ENCODE measurements around the gene TLE3. TPM values are rescaled to one million over a fixed set of nuclear protein-coding genes. Genes with fewer than 3 reads are reported as not detected.

TLE3 gene
- total RNA-seq, 2 experiments from 2014 or later = 159 to 167 TPM

GRCh38 chr15:70025413-70026296, 72.1 kb downstream of the TLE3 start:
- DNase-seq (no peak), ATAC-seq (ENCODE audit: poor library complexity) (no peak)
- H3K27me3 Mint-ChIP-seq = no peaks in the 10 kb centered on the region
- H3K36me3 Mint-ChIP-seq (ENCODE audit: low read depth) = no peaks in the 10 kb centered on the region
- H3K27ac Mint-ChIP-seq = no peak overlapping the region
- CTCF ChIA-PET = no interaction called here
- TF ChIP-seq CTCF (IDR thresholded peaks at IDR 0.05) = no peak
- H3K4me1 Mint-ChIP-seq (ENCODE audit: low read depth) = peaks cover 10% of the 10 kb centered on the region
- Histone ChIP-seq H3K27me3 (ENCODE audit: control insufficient read depth in 1 of 2, insufficient read depth in 2 of 2, low read length in 2 of 2) (no peaks in the 10 kb centered on the region), H3K27ac (ENCODE audit: low read depth in 1 of 2, low read length in 2 of 2) (no peak overlapping the region), H3K4me1 (ENCODE audit: insufficient read depth, low read length) (peaks cover 20% of the 10 kb centered on the region), H3K36me3 (ENCODE audit: insufficient read depth, low read length) (no peaks in the 10 kb centered on the region), H3K4me3 (ENCODE audit: low read length) (no peak overlapping the region), H3K9me3 (ENCODE audit: control insufficient read depth in 1 of 2, insufficient read depth in 1 of 2, low read length in 2 of 2) (no peaks in the 10 kb centered on the region)
- POLR2A ChIA-PET = no interaction called here
- intact Hi-C loops (cut with DNase I, micrococcal nuclease) = loop anchor here in 1 of 2 experiments (10.0 kb wide), 1 partner anchor 301 kb away; no protein-coding TSS in a partner anchor
- H3K4me3 Mint-ChIP-seq = no peak overlapping the region
- no peaks in the 10 kb centered on the region for H3K9me3 Mint-ChIP-seq

- Histone ChIP-seq H3K4me1 (ENCODE audit: insufficient read depth, low read length) (peaks cover 20% of the 10 kb centered on the region), H3K9me3 (ENCODE audit: control insufficient read depth in 1 of 2, insufficient read depth in 1 of 2, low read length in 2 of 2) (no peaks in the 10 kb centered on the region), H3K4me3 (ENCODE audit: low read length) (no peak overlapping the region), H3K27ac (ENCODE audit: low read depth in 1 of 2, low read length in 2 of 2) (no peak overlapping the region), H3K27me3 (ENCODE audit: control insufficient read depth in 1 of 2, insufficient read depth in 2 of 2, low read length in 2 of 2) (no peaks in the 10 kb centered on the region), H3K36me3 (ENCODE audit: insufficient read depth, low read length) (no peaks in the 10 kb centered on the region)
- ChIA-PET POLR2A (no interaction called here), CTCF (interaction anchor here (2.3 kb wide), 1 partner anchor 73 kb away, joined by 10 read pairs; the partner anchor contains the start of gene TLE3)
- Mint-ChIP-seq H3K4me3 (no peak overlapping the region), H3K27me3 (no peaks in the 10 kb centered on the region), H3K27ac (no peak overlapping the region), H3K9me3 (no peaks in the 10 kb centered on the region), H3K36me3 (ENCODE audit: low read depth) (no peaks in the 10 kb centered on the region), H3K4me1 (ENCODE audit: low read depth) (peaks cover 10% of the 10 kb centered on the region)
- TF ChIP-seq CTCF (IDR thresholded peaks at IDR 0.05) = no peak
- DNase-seq (peak in 1 of 14 experiments; percentile 31), ATAC-seq (ENCODE audit: poor library complexity) (no peak)
- intact Hi-C loops (cut with DNase I, micrococcal nuclease) = loop anchor here in 1 of 2 experiments (10.0 kb wide), 1 partner anchor 300 kb away; no protein-coding TSS in a partner anchor
Observed at GRCh38 chr15:70024521-70024920, 73.2 kb downstream of the TLE3 start.

GRCh38 chr15:70023769-70024491, 73.8 kb downstream of the TLE3 start:
- peak overlapping the region; percentile 48 for H3K27ac Mint-ChIP-seq
- ATAC-seq (ENCODE audit: poor library complexity) = no peak
- Histone ChIP-seq H3K27me3 (ENCODE audit: control insufficient read depth in 1 of 2, insufficient read depth in 2 of 2, low read length in 2 of 2) (no peaks in the 10 kb centered on the region), H3K27ac (ENCODE audit: low read depth in 1 of 2, low read length in 2 of 2) (no peak overlapping the region), H3K4me1 (ENCODE audit: insufficient read depth, low read length) (peaks cover 20% of the 10 kb centered on the region), H3K36me3 (ENCODE audit: insufficient read depth, low read length) (no peaks in the 10 kb centered on the region), H3K9me3 (ENCODE audit: control insufficient read depth in 1 of 2, insufficient read depth in 1 of 2, low read length in 2 of 2) (no peaks in the 10 kb centered on the region), H3K4me3 (ENCODE audit: low read length) (no peak overlapping the region)
- no peaks in the 10 kb centered on the region for H3K9me3 Mint-ChIP-seq
- H3K4me1 Mint-ChIP-seq (ENCODE audit: low read depth) = peaks cover 10% of the 10 kb centered on the region
- peak in 1 of 14 experiments; percentile 2 for DNase-seq
- no peaks in the 10 kb centered on the region for H3K36me3 Mint-ChIP-seq (ENCODE audit: low read depth)
- intact Hi-C loops (cut with DNase I, micrococcal nuclease) = loop anchor here in 1 of 2 experiments (10.0 kb wide), 1 partner anchor 299 kb away; no protein-coding TSS in a partner anchor
- ChIA-PET CTCF (interaction anchor here (2.3 kb wide), 1 partner anchor 74 kb away, joined by 10 read pairs; the partner anchor contains the start of gene TLE3), POLR2A (interaction anchor here (0.8 to 1.8 kb wide), 5 partner anchors 12 to 263 kb away, joined by 3 to 9 read pairs (median 3); partner anchors contain the start of gene TLE3)
- no peak overlapping the region for H3K4me3 Mint-ChIP-seq
- no peaks in the 10 kb centered on the region for H3K27me3 Mint-ChIP-seq
- no peak for TF ChIP-seq CTCF (IDR thresholded peaks at IDR 0.05)
